Lower lobe of right lung (tissue), 2 donors: ENCODE results near the gene FNIP1. TPM values are rescaled to one million over a fixed set of nuclear protein-coding genes. Genes with fewer than 3 reads are reported as not detected.
"Not testable (repeated sequence)": the region's sequence is repeated elsewhere in the genome, so short reads cannot be mapped to it uniquely, and the experiment has no call there.

Experiments
- ATAC-seq, 2 donors: fragments of 200-7000 bp; cut with Tn5 transposase; one replicate each; pipeline ENCODE4 v1.9.1; 2020 to 2022; ENCODE audit warnings: mild to moderate bottlenecking in 2 of 2, moderate library complexity in 2 of 2
- DNase-seq: peaks from one replicate; pipeline ENCODE4 v3.0.0-alpha.2; 2020
- H3K27ac ChIP-seq: fragments of 200-600 bp; one replicate; pipeline ENCODE4 v1.8.0; 2022
- H3K27me3 ChIP-seq: fragments of 200-600 bp; one replicate; pipeline ENCODE4 v1.8.0; 2022; ENCODE audit warnings: low read depth
- H3K36me3 ChIP-seq: fragments of 200-600 bp; one replicate; pipeline ENCODE4 v1.8.0; 2022; ENCODE audit warnings: mild to moderate bottlenecking
- H3K4me1 ChIP-seq: fragments of 200-600 bp; one replicate; pipeline ENCODE4 v1.8.0; 2022
- H3K4me3 ChIP-seq: fragments of 200-600 bp; one replicate; pipeline ENCODE4 v1.8.0; 2022; ENCODE audit warnings: mild to moderate bottlenecking
- H3K9me3 ChIP-seq: fragments of 200-600 bp; one replicate; pipeline ENCODE4 v1.8.0; 2022
- CTCF ChIP-seq: fragments of 200-600 bp; IDR thresholded peaks from one replicate; pipeline ENCODE4 v1.8.0; 2022; ENCODE audit warnings: antibody characterized with exemption, mild to moderate bottlenecking
- intact Hi-C: fragments of 100-400 bp; cut with DNase I; formaldehyde crosslinking; loops from one replicate; pipeline ENCODE4 v1.11.0; 2022
- total RNA-seq: library from RNA; stranded (reverse); fragmentation: NEBNext Ultra II Directional; extraction: Animal tissue kit (Norgen Biotek cat#: 25700); gene quantifications from one replicate; pipeline ENCODE4 v1.2.1, GENCODE V29; 2021
- donor health status: DM: no; HTN: yes; CAD: no; lungs with severe emphysema.

Gene FNIP1
- total RNA-seq, 1 donor from 2014 or later, result 40.3 TPM

- Histone ChIP-seq H3K4me1 (peaks cover 12% of the 10 kb centered on the region), H3K27ac (no peak overlapping the region), H3K9me3 (no peaks in the 10 kb centered on the region), H3K36me3 (peaks cover 31% of the 10 kb centered on the region), H3K4me3 (no peak overlapping the region), H3K27me3 (no peaks in the 10 kb centered on the region)
- DNase-seq, result no peak
- TF ChIP-seq CTCF, result no peak
- no peak for ATAC-seq
- intact Hi-C loops, result no loop called here
These were observed 51.1 kb downstream of the FNIP1 start for GRCh38 chr5:131745703-131746102.

- Histone ChIP-seq H3K27ac (no peak overlapping the region), H3K4me3 (no peak overlapping the region), H3K9me3 (no peaks in the 10 kb centered on the region), H3K27me3 (no peaks in the 10 kb centered on the region), H3K36me3 (peaks cover 37% of the 10 kb centered on the region), H3K4me1 (peaks cover 12% of the 10 kb centered on the region)
- TF ChIP-seq CTCF, result no peak
- intact Hi-C loops, result no loop called here
- ATAC-seq (no peak), DNase-seq (no peak)
These were observed 51.7 kb downstream of the FNIP1 start for GRCh38 chr5:131745155-131745554.

GRCh38 chr5:131740477-131740876 is 56.3 kb downstream of the FNIP1 start:
- Histone ChIP-seq H3K4me3 (no peak overlapping the region), H3K36me3 (peaks cover 53% of the 10 kb centered on the region), H3K27ac (no peak overlapping the region), H3K9me3 (no peaks in the 10 kb centered on the region), H3K27me3 (no peaks in the 10 kb centered on the region), H3K4me1 (no peaks in the 10 kb centered on the region)
- ATAC-seq, result no peak
- DNase-seq, result no peak
- intact Hi-C loops, result no loop called here
- TF ChIP-seq CTCF, result no peak

- intact Hi-C loops, result no loop called here
- Histone ChIP-seq H3K27ac (no peak overlapping the region), H3K4me1 (no peaks in the 10 kb centered on the region), H3K4me3 (no peak overlapping the region), H3K9me3 (no peaks in the 10 kb centered on the region), H3K27me3 (no peaks in the 10 kb centered on the region), H3K36me3 (peaks cover 22% of the 10 kb centered on the region)
- DNase-seq (no peak), ATAC-seq (no peak)
- TF ChIP-seq CTCF, result no peak
These were observed 61.4 kb downstream of the FNIP1 start for GRCh38 chr5:131735393-131735792.

- H3K9me3 ChIP-seq, H3K27me3 ChIP-seq, H3K27ac ChIP-seq, DNase-seq, intact Hi-C loops, H3K4me3 ChIP-seq, ATAC-seq, H3K4me1 ChIP-seq: not testable (repeated sequence)
- peaks cover 22% of the 10 kb centered on the region for H3K36me3 ChIP-seq
These were observed 61.9 kb downstream of the FNIP1 start for GRCh38 chr5:131734939-131735338.

GRCh38 chr5:131729292-131729691 is 67.5 kb downstream of the FNIP1 start:
- DNase-seq, H3K27me3 ChIP-seq, ATAC-seq, H3K9me3 ChIP-seq, intact Hi-C loops, H3K27ac ChIP-seq, H3K4me3 ChIP-seq, H3K4me1 ChIP-seq: not testable (repeated sequence)
- H3K36me3 ChIP-seq, result peaks cover 28% of the 10 kb centered on the region

- H3K9me3 ChIP-seq, H3K4me1 ChIP-seq, ATAC-seq, H3K27ac ChIP-seq, H3K27me3 ChIP-seq, DNase-seq, H3K4me3 ChIP-seq, intact Hi-C loops: not testable (repeated sequence)
- H3K36me3 ChIP-seq, result peaks cover 11% of the 10 kb centered on the region
These were observed 72.7 kb downstream of the FNIP1 start for GRCh38 chr5:131724089-131724488.
